H9 (cell line): ENCODE measurements around the gene DIS3L2. TPM values are rescaled to one million over a fixed set of nuclear protein-coding genes. Genes with fewer than 3 reads are reported as not detected.

ENCODE experiments used
- DNase-seq: peaks from one replicate; pipeline ENCODE4 v3.0.0-alpha.2; 2017
- H2AFZ ChIP-seq: one replicate; pipeline ENCODE4 v1.6.1; 2013; ENCODE audit warnings: mild to moderate bottlenecking, low read length, control low read depth, moderate library complexity
- H2AK5ac ChIP-seq: 2 replicates; pipeline ENCODE4 v1.6.1; 2013; ENCODE audit warnings: low read length, control low read depth, mixed read lengths; ENCODE audit not compliant: insufficient read length
- H2BK120ac ChIP-seq: one replicate; pipeline ENCODE4 v1.6.1; 2013; ENCODE audit warnings: low read depth, mild to moderate bottlenecking, low read length, control low read depth, inconsistent platforms; ENCODE audit not compliant: poor library complexity, severe bottlenecking
- H2BK12ac ChIP-seq: 2 replicates; pipeline ENCODE4 v1.6.1; 2013; ENCODE audit warnings: low read length, control low read depth, mixed read lengths, low read depth; ENCODE audit not compliant: insufficient read length
- H2BK15ac ChIP-seq: 2 replicates; pipeline ENCODE4 v1.6.1; 2013; ENCODE audit warnings: low read depth, low read length, control low read depth
- H2BK20ac ChIP-seq: one replicate; pipeline ENCODE4 v1.6.1; 2013; ENCODE audit warnings: low read depth, mild to moderate bottlenecking, low read length, control low read depth, inconsistent platforms; ENCODE audit not compliant: poor library complexity, severe bottlenecking
- H2BK5ac ChIP-seq: 2 replicates; pipeline ENCODE4 v1.6.1; 2013; ENCODE audit warnings: low read length, control low read depth, mixed read lengths; ENCODE audit not compliant: insufficient read length
- H3K14ac ChIP-seq: 2 replicates; pipeline ENCODE4 v1.6.1; 2013; ENCODE audit warnings: low read length, control low read depth; ENCODE audit not compliant: insufficient read depth
- H3K18ac ChIP-seq: 2 replicates; pipeline ENCODE4 v1.6.1; 2013; ENCODE audit warnings: low read depth, mild to moderate bottlenecking, mixed read lengths, low read length, control low read depth; ENCODE audit not compliant: insufficient read length
- H3K23ac ChIP-seq: 2 replicates; pipeline ENCODE4 v1.6.1; 2013; ENCODE audit warnings: low read length, control low read depth, mixed read lengths, low read depth; ENCODE audit not compliant: insufficient read length
- H3K23me2 ChIP-seq: 2 replicates; pipeline ENCODE4 v1.6.1; 2013; ENCODE audit warnings: low read depth, mild to moderate bottlenecking, mixed read lengths, low read length, control low read depth; ENCODE audit not compliant: insufficient read length, poor library complexity, severe bottlenecking
- H3K27ac ChIP-seq: 2 replicates; pipeline ENCODE4 v1.5.1; 2013; ENCODE audit warnings: low read length, control low read depth, mixed read lengths, low read depth; ENCODE audit not compliant: insufficient read length
- H3K27me3 ChIP-seq: 2 replicates; pipeline ENCODE4 v1.6.1; 2013; ENCODE audit warnings: low read length, control low read depth, inconsistent platforms; ENCODE audit not compliant: insufficient read depth
- H3K4ac ChIP-seq: 2 replicates; pipeline ENCODE4 v1.6.1; 2013; ENCODE audit warnings: low read depth, mild to moderate bottlenecking, control low read depth, inconsistent platforms, low read length, moderate library complexity
- H3K4me1 ChIP-seq: 2 replicates; pipeline ENCODE4 v1.6.1; 2013; ENCODE audit warnings: low read length, control low read depth, inconsistent platforms; ENCODE audit not compliant: insufficient read depth
- H3K4me2 ChIP-seq: 2 replicates; pipeline ENCODE4 v1.6.1; 2013; ENCODE audit warnings: low read length, control low read depth, mixed read lengths; ENCODE audit not compliant: insufficient read length, insufficient read depth
- H3K56ac ChIP-seq: 2 replicates; pipeline ENCODE4 v1.6.1; 2013; ENCODE audit warnings: low read depth, mild to moderate bottlenecking, mixed read lengths, low read length, control low read depth; ENCODE audit not compliant: insufficient read length
- H3K79me1 ChIP-seq: 2 replicates; pipeline ENCODE4 v1.6.1; 2013; ENCODE audit warnings: low read depth, mild to moderate bottlenecking, moderate library complexity, low read length, control low read depth, inconsistent platforms; ENCODE audit not compliant: insufficient read depth, poor library complexity, severe bottlenecking
- H3K79me2 ChIP-seq: 2 replicates; pipeline ENCODE4 v1.6.1; 2013; ENCODE audit warnings: low read length, control low read depth, inconsistent platforms; ENCODE audit not compliant: insufficient read depth
- H3K9ac ChIP-seq: 2 replicates; pipeline ENCODE4 v1.6.1; 2013; ENCODE audit warnings: low read length, control low read depth, mixed read lengths; ENCODE audit not compliant: insufficient read length; ENCODE audit errors: extremely low read depth
- H3K9me3 ChIP-seq: one replicate; pipeline ENCODE4 v1.6.1; 2013; ENCODE audit warnings: low read depth, low read length, inconsistent platforms; ENCODE audit not compliant: control insufficient read depth
- H3T11ph ChIP-seq: one replicate; pipeline ENCODE4 v1.6.1; 2013; ENCODE audit warnings: mild to moderate bottlenecking, low read length, control low read depth, inconsistent platforms
- H4K20me1 ChIP-seq: one replicate; pipeline ENCODE4 v1.6.1; 2013; ENCODE audit not compliant: control insufficient read depth, insufficient read length, insufficient read depth
- H4K5ac ChIP-seq: 2 replicates; pipeline ENCODE4 v1.6.1; 2013; ENCODE audit warnings: low read depth, mild to moderate bottlenecking, mixed read lengths, low read length, control low read depth; ENCODE audit not compliant: insufficient read length
- H4K8ac ChIP-seq: replicated peaks from 2 replicates; pipeline ENCODE4 v1.6.1; 2013; ENCODE audit warnings: low read length, control low read depth, mixed read lengths, low read depth; ENCODE audit not compliant: insufficient read length
- H4K91ac ChIP-seq: 2 replicates; pipeline ENCODE4 v1.6.1; 2013; ENCODE audit warnings: low read depth, mild to moderate bottlenecking, moderate library complexity, mixed read lengths, low read length, control low read depth; ENCODE audit not compliant: insufficient read length
- H3K27ac Mint-ChIP-seq, 3 experiments: 2 replicates in 2 of 3; 3 replicates in 1 of 3; pipeline ENCODE4 v1.8.0; 2020 to 2021; ENCODE audit warnings: mixed read lengths in 3 of 3, mild to moderate bottlenecking in 1 of 3, moderate library complexity in 1 of 3
- H3K27me3 Mint-ChIP-seq: 2 replicates; pipeline ENCODE4 v1.8.0; 2021; ENCODE audit warnings: low read depth, mild to moderate bottlenecking, moderate library complexity, mixed read lengths
- H3K36me3 Mint-ChIP-seq, 3 experiments: 2 replicates in 2 of 3; 3 replicates in 1 of 3; pipeline ENCODE4 v1.8.0; 2020 to 2021; ENCODE audit warnings: low read depth in 3 of 3, mixed read lengths in 3 of 3; ENCODE audit not compliant: insufficient read depth in 1 of 3
- H3K4me1 Mint-ChIP-seq, 2 experiments: 2 replicates each; pipeline ENCODE4 v1.8.0; 2020; ENCODE audit warnings: mixed read lengths in 2 of 2
- H3K4me3 Mint-ChIP-seq, 2 experiments: 2 replicates in 1 of 2; 3 replicates in 1 of 2; pipeline ENCODE4 v1.8.0; 2020 to 2021; ENCODE audit warnings: mild to moderate bottlenecking in 2 of 2, mixed read lengths in 2 of 2, moderate library complexity in 1 of 2
- H3K9me3 Mint-ChIP-seq, 2 experiments: 2 replicates in 1 of 2; 3 replicates in 1 of 2; pipeline ENCODE4 v1.8.0; 2020; ENCODE audit warnings: mild to moderate bottlenecking in 2 of 2, mixed read lengths in 2 of 2, moderate library complexity in 1 of 2
- CTCF ChIP-seq: fragments of 200-600 bp; sonication (generic); conservative IDR thresholded peaks from 3 replicates; pipeline ENCODE4 v1.8.0; 2021; ENCODE audit warnings: antibody characterized with exemption, mild to moderate bottlenecking
- WGBS: extraction: QIAGEN DNeasy Blood & Tissue Kit; methylation state at CpG from one replicate; pipeline ENCODE4 v1.1.7; 2013; ENCODE audit warnings: missing lambda C conversion rate, low lambda C conversion rate, mixed read lengths; ENCODE audit not compliant: insufficient read length; ENCODE audit errors: extremely low coverage; 5-methylcytosine and 5-hydroxymethylcytosine counted together
- total RNA-seq: library from RNA; stranded (reverse); gene quantifications from 2 replicates; pipeline ENCODE4 v1.2.1, GENCODE V29; 2021

Gene DIS3L2
- total RNA-seq, 1 experiment from 2014 or later: 28.1 TPM

- Histone ChIP-seq H2AK5ac (no peak overlapping the region), H3K4ac (no peak overlapping the region), H3K56ac (no peak overlapping the region), H4K8ac (no peak overlapping the region), H3K79me1 (no peaks in the 10 kb centered on the region), H3K14ac (no peak overlapping the region), H2BK15ac (no peak overlapping the region), H2BK20ac (no peak overlapping the region), H3K27ac (no peak overlapping the region), H3K4me2 (no peak overlapping the region), H4K20me1 (no peaks in the 10 kb centered on the region), H3K9ac (no peak overlapping the region), H2AFZ (no peak overlapping the region), H3K23ac (no peak overlapping the region), H2BK120ac (no peak overlapping the region), H2BK12ac (no peak overlapping the region), H3K9me3 (no peaks in the 10 kb centered on the region), H3K4me1 (peaks cover 6% of the 10 kb centered on the region; the same call in 1 of the 2 replicates), H3K18ac (no peak overlapping the region), H3K79me2 (peaks cover 6% of the 10 kb centered on the region; the same call in 1 of the 2 replicates), H3K27me3 (no peaks in the 10 kb centered on the region), H4K91ac (no peak overlapping the region), H2BK5ac (no peak overlapping the region), H4K5ac (no peak overlapping the region), H3K23me2 (no peaks in the 10 kb centered on the region), H3T11ph (no peak overlapping the region)
- peaks cover 23 to 27% of the 10 kb centered on the region in 2 experiments for H3K4me1 Mint-ChIP-seq
- H3K4me3 Mint-ChIP-seq: no peak overlapping the region
- H3K9me3 Mint-ChIP-seq: no peaks in the 10 kb centered on the region
- no peak overlapping the region for H3K27ac Mint-ChIP-seq
- no peaks in the 10 kb centered on the region for H3K36me3 Mint-ChIP-seq
- no peak for DNase-seq
- WGBS: no CpG with 5 or more reads among the region's 3 CpGs
- no peaks in the 10 kb centered on the region for H3K27me3 Mint-ChIP-seq
- TF ChIP-seq CTCF: no peak
These were observed 30.2 kb downstream of the DIS3L2 start for GRCh38 chr2:231991664-231992063.
